Stimulated activated CD8-positive, alpha-beta memory T cell treated with anti-CD3 and anti-CD28 coated beads, Interleukin-12 subunit alpha, Interleukin-12 subunit beta, amount 100 ng/mL, for 24 hours (primary cell): ENCODE results near the gene PUSL1.

Experiments used
- DNase-seq: peaks from one replicate; pipeline ENCODE4 v3.0.0-alpha.2; 2020; ENCODE audit errors: extremely low read depth

The PUSL1 gene

DNA sequence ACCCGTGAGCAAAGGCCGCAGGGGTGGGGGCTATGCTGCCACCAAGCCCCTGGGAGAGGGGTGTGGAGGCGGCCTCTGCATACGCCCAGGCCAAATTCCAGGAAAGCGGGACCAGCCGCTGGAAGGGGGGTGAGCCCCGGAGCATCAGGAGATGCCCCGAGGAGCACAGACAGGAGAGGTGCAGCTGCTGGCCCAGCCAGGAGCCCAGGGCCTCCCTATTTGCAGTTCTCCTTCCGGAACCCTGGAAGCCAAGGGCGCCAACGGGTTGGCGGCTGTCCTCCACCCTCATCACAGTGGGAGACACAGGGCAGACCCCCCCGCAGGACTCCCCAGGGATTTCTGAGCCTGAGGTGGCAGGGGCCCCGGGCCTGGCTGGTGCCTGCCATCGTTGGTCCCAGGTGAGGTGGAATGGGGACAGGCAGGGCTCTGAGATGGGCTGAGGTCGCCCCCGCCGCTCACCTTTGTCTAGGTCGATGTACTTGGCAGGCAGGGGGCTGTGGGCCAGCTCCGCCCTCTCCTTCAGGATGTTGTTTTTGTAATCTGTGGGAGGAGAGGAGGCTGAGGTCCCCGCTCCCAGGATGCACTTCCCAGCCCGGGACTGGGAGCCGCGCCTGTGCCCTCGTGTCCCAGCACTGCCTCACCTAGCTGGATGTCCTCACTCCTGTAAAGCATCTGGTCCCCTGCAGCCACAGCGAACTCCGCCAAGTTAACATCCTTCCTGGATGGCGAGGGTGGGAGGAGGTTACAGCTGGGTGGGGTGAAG is 45.2 kb downstream of the PUSL1 start:
- no peak for DNase-seq

GRCh38 chr1:1354271-1355247 is 46.2 kb downstream of the PUSL1 start:
- DNase-seq: no peak

DNA sequence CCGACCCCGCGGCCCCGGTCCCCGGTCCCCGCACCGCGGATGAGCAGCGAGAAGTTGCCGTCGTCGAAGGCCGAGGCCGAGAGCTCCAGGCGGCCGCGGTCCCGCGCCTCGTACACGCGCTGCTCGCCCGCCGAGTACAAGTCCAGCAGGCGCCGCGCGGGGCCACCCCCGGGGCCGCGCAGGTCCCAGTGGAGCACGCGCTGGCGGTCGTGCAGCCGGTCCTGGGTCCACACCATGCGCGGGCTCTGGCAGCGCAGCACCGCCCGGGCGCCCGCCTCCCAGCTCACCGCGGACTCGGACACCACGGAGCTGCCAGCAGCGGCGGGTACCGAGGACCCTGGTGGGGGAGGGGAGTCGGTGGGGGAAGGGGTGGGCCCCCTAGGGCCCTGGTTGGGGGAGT is 47.0 kb downstream of the PUSL1 start:
- DNase-seq: no peak

GRCh38 chr1:1356166-1356795 is 47.9 kb downstream of the PUSL1 start:
- DNase-seq: no peak

GRCh38 chr1:1356796-1357401 is 48.5 kb downstream of the PUSL1 start:
- DNase-seq: no peak

- DNase-seq: no peak
Measured at GRCh38 chr1:1357871-1358432, 49.6 kb downstream of the PUSL1 start.

DNA sequence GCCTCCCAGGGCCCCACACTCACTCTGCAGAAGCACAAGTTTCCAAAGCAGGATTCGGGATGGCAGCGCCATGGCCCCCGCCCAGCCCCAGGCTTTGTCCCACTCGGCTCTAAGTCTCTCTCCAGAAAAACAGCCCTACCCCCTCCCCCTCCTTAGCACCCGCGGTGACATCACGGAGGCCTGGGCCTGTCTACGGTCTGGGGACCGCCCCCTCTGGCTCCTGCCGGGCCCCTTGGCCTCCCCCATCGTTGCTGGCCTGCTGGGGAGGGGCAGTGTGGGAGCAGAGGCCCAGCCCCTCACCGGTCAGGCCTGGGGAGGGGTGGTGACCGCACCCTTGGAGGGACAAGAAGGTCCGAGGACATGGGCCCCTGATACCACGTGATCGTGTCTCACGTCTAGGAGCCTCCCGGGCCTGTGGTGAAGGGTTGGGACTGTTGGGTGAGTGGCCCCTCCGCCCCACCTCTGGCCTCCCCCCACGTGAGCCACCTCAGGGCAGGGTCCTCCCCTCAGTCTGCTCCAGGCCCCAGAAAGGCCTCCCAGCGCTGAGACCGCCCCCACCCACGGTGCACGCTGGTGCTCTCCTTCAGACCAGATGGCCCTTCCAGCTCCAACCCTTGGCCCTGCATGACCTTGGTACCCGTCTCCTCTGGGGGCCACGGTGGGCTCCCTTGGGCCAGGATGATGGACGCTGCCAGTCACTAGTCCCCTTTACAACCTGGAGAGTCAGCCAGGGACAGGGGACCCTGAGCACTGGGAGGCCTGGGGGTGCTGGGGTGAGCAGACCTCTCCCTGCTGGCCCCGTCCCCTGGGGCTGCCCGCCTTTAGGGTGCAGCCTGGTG is 50.3 kb downstream of the PUSL1 start, which contains the start of gene MXRA8:
TSS of gene MXRA8 (minus strand) at position 123 of the 839 bp plus-strand sequence. CDS start at position 72, 51 bp downstream.
- DNase-seq: no peak

DNA sequence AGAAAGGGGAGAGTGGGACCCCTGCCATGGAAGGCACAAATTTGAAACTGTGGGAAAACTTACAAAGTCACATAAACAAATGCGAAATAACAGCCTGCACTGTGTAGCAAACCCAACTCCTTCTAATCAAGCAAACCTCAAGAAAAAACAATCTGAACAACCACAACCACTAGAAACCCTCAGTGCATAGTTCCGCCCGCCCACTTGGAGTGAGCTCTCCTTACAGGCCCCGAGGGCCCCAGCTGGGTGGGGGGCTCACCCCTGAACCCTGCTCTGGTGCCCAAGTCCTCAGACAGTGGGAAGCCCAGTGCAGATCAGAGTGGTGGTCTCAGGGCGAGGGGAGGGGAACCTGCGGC is 50.9 kb downstream of the PUSL1 start:
- no peak for DNase-seq

DNA sequence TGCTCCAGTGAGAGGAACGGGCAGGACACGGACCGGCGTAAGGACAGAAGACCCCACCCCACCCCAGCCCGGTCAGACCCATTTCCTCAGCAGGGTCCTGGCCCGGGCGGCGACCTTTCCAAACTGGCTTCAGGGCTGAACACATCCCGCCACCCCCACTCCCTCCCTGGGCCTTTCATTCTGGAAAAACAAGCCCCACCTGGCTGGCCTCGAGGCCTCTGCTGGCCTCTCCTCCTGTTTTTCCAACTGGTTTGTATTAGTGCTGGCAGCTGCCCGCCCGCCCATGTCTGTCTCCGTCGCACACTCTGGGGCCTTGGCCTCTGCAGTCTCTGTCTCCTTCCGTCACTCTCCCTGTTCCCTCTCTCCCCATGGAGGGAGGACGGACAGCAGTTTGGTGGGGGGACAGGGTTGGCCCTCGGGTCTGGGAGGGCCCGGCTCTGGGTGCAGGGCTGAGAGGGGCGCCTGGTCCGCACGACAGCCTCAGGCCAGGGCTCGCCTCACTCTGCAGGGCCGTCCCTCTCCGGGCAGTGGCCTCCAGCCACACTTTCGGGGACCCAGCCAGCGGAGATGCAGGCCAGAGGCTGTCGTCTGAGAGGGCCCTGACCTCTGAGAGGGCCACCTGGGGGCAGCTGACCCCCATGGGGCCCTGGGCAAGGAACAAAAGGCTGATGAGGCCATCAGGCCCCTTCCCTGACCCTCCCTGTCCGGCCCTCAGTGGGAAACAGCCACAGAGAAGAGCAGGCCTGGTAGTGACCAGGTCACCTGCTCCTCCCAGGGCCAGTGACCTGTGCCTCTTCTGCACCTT is 51.5 kb downstream of the PUSL1 start:
- DNase-seq: no peak

- no peak for DNase-seq
Measured at GRCh38 chr1:1360506-1361169, 52.2 kb downstream of the PUSL1 start.
